NCI-H1105 treated with DMSO at 0.1 percent for 48 hours (cell line): ENCODE measurements around the gene GNG4.
"Not testable (repeated sequence)": the region's sequence is repeated elsewhere in the genome, so short reads cannot be mapped to it uniquely, and the experiment has no call there.

ENCODE experiments used
- DNase-seq: peaks from one replicate; lab custom pipeline; 2025; lab: John Stamatoyannopoulos, UW

GNG4 gene

DNA sequence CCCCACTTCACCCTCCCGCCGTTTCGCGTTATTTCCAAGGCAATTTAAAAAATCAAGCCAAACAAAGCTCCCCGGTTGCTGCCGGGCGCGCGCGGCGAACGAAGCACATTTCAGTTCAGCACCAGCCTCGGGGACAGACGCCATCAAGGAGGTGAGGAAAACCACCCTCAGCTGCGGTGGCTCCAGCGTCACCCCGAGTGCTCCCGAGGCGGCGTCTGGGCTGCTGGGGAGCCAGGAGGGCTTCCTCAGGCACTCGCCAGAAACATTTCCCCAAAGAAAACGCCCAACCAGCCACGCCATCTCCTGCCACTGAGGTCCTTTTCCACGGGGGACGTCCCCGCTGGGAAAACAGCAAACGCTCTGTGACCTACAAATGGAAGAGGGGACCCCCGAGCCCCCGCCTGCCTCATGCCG is 623 bp downstream of the GNG4 start:
- no peak for DNase-seq

GRCh38 chr1:235648407-235648907 is 1.1 kb downstream of the GNG4 start:
- peak; percentile 75 for DNase-seq

- DNase-seq, result not testable (repeated sequence)
Observed at GRCh38 chr1:235647537-235647936, 2.0 kb downstream of the GNG4 start.

- no peak for DNase-seq
Observed at GRCh38 chr1:235646463-235646862, 3.1 kb downstream of the GNG4 start.

GRCh38 chr1:235644693-235645305 is 4.8 kb downstream of the GNG4 start:
- no peak for DNase-seq

- DNase-seq, result no peak
Observed at GRCh38 chr1:235643837-235644692, 5.5 kb downstream of the GNG4 start.

- no peak for DNase-seq
Observed at GRCh38 chr1:235642943-235643371, 6.6 kb downstream of the GNG4 start.

DNA sequence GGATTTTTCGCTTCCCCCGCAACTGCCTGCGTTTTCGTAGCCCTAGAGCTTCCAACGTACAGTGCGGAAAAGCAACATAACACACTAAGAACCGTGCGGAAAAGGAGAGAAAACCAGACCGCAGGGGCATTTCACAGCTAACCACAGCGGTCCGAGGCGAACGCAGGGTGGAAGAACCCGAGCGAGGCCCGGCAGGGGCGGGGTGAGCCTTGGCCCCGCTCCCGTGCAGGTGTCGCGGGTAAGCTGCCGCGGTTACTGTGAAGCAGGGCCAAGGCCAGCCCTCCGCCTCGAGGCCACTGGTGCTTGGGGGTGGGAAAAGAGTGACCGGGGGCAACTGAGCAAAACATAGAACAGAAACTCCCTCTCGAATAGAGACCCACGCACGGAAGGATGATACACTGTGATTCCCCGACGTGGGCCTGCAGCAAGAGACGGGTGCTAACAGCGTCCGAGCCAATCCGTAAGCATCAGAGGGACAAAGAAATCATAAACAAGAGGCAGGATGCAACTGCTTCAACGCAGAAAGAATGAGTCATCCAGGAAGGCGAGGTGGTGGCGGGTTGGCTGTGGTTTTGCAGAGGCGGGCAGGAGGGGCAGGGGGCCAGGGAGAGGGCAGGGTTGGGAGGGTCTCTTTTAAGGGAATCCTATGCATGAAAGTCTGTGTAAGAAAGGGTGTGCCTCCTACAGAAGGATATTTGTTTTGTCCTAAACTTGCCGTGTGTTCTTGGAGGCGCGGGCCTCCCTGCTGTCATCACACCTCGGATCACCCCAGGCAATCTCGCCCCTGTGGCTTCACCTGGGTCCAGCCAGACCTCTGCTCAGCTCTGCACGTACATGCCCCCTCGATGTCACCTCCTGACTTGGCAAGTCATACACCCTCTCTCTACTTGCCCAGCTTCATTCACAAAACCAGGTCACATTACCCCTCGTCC is 7.3 kb downstream of the GNG4 start:
- peak; percentile 56 for DNase-seq

DNA sequence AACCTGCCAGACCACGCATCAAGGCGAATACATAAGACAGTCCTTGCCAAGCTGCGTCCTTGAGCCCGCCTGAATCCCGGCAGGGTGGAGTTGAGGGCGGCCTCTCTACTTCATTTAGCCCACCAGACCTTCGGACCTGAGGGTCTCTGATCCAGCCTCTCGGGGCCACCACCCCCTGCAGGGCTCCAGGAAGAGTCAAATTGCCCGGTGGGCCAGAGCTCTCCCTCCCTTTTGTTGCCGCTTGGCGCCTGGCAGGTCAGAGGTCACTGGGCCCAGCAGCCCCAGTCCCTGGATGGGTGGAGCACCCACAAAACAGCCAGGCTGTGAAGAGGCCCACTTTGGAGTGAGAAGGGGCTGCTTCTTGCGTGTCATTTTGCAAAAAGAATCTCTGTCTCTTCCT is 9.0 kb downstream of the GNG4 start:
- DNase-seq, result no peak

DNA sequence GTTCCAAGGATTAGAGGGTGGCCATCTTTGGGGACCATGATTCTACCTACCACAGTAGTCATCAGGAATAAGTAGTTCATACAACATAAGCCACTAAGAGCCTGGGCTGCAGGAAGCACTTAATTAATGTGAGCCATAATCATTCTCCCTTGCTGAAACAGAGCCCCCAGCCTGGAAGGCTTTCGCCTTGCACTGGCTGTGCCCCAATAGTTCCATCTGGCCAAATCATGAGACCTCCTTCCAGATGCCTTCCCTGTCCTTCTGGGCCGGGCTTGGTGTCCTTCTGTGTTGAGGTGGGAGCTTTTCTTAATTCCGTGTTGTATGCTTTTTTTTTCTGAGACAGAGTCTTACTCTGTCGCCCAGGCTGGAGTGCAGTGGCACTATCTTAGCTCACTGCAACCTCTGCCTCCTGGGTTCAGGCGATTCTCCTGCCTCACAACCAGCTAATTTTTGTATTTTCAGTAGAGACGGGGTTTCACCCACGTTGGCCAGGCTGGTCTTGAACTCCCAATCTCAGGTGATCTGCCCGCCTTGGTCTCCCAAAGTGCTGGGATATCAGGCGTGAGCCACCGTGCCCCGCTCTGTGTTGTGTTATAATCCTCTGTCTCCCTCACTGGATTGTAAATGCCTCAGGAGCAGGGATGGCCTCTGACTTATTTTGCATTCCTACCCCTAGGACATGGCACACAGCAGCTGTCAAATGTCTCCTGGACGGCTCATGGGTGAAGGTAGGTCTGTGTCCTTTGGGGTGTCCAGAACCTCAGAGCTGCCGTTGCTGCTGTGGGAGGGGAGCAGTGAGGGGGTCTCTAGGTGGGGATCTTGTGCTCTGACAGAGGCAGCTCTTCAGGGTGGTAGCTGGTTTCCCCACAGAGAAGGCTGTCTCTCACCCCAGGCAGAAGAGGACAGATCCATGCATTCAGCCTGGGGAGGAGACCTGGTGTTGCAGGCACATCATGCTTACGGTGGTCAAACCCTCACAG is 10.1 kb downstream of the GNG4 start:
- DNase-seq, result no peak

- DNase-seq, result not testable (repeated sequence)
Observed at GRCh38 chr1:235638612-235639011, 11.0 kb downstream of the GNG4 start.

DNA sequence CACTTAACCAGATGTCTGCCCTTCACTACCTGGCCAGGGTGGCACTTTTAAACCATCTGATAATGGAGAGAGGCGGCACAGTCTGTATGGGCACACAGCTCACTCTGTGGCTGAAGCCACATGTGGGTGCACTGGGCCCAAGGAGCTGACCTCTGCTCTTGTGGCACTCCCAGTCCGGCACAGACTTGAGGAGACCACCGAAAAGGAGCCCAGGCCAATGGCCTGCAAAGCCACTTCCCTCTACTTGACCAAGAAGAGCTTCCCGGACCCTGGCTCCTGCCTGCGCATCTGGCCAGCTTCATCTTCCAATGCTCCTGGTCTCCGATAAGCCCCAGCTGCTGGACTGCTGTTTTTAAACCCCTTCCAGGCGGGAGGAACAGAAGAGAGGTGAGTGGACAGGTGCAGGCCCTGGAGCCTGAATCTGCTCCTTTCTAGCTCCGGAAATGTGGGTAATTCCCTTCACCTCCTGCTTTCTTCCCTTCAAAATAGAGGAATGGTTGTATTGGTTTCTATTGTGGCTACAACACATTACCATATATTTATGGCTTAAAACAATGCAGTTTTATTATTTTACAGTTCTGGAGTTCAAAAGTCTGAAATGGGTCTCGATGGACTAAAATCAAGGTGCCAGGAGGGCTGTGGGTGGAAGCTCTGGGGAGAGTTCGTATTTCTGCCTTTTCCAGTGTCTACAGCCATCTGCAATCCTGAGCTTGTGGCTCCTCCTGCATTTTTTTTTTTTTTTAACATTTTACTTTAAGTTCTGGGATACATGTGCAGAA is 11.6 kb downstream of the GNG4 start:
- DNase-seq, result no peak

DNA sequence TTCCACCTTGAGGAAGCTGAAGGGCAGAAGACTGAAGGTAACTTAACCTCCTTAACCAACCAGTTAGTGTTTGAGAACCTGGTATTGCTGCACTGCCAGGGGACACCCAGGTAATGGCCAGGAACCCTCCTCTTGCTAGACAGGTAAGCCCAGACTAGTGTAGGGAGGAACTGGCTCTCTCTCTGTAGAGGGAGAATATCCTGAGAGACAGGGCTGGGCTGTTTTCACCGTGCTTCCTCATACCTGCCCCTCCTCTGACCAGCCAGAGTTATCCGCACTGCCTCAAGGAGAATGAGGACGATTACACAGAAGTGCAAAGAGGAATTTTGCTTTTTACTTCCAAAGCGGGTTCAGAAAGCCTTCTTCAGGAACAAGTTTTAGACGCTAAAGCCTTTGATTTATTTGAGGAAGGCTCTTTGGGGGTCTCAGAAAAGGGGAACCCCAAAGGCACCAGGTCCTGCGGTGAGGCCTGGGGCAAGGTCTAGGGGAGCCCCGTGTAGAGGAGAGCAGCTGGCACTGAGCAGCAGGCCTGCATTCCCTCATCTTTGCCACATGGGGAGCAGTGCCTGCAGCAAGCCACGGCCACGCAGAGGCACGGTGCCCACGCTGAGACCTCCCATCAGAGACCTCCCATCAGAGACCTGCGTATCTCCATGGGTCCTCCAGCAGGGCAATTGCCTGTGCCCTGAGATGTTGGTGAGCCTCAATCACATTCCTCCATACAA is 13.5 kb downstream of the GNG4 start:
- no peak for DNase-seq

GRCh38 chr1:235632506-235633401 is 16.8 kb downstream of the GNG4 start:
- no peak for DNase-seq

DNA sequence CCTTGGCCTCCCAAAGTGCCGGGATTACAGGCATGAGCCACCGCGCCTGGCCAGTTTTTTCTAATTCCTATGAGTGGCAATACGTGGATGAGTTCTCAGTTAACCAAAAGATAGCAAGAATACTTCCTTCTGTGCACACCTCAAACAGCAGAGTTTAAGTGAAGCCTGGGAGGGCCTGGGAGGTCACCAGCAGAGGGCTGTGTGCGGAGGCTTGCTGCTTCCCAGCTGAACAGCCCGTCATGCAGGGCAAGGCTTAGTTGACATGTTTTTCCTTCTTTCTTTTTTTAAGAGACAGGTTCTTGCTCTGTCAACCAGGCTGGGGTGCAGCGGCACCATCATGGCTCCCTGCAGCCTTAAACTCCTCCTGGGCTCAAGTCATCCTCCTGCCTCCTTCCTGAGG is 17.8 kb downstream of the GNG4 start:
- DNase-seq, result no peak

- DNase-seq, result no peak
Observed at GRCh38 chr1:235628316-235629005, 21.1 kb downstream of the GNG4 start.

DNA sequence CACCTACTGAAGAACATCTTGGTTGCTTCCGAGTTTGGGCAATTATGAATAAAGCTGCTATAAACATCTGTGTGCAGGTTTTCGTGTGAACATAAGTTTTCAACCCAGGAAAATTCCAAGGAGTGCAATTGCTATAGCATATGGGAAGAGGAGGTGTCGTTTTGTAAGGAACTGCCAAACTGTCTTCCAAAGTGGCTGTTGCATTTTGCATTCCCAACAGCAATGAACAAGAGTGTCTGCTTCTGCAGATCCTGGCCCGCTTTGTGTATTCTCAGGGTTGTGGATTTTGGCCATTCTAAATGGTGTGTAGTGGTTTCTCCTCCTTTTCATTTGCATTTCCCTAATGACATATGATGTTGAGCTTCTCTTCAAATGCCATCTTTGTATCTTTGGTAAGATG is 23.8 kb downstream of the GNG4 start:
- DNase-seq, result no peak

GRCh38 chr1:235625340-235625739 is 24.2 kb downstream of the GNG4 start:
- DNase-seq, result no peak
